Measurements from ENCODE around the gene MSI2.

- TF ChIP-seq ZC3H10 (CRISPR knock-in tag; IDR thresholded peaks at IDR 0.05) (no peak), ISL1 (CRISPR knock-in tag; IDR thresholded peaks at IDR 0.05) (no peak), ZFP30 (CRISPR knock-in tag; IDR thresholded peaks at IDR 0.05) (no peak), CSDC2 (CRISPR knock-in tag; IDR thresholded peaks at IDR 0.05) (no peak), ARNTL (CRISPR knock-in tag; IDR thresholded peaks at IDR 0.05; ENCODE audit: borderline replicate concordance, low read depth) (no peak), TOX (CRISPR knock-in tag; IDR thresholded peaks at IDR 0.05; ENCODE audit: borderline replicate concordance) (no peak), TCF4 (CRISPR knock-in tag; IDR thresholded peaks at IDR 0.05; ENCODE audit: borderline replicate concordance) (no peak), BACH2 (CRISPR knock-in tag; IDR thresholded peaks at IDR 0.05; ENCODE audit: borderline replicate concordance) (no peak), RARB (CRISPR knock-in tag; IDR thresholded peaks at IDR 0.05) (no peak), ZNF70 (CRISPR knock-in tag; IDR thresholded peaks at IDR 0.05) (0 out of 2 replicates have a peak, but pooled peaks have one; percentile 25), SNAI2 (CRISPR knock-in tag; IDR thresholded peaks at IDR 0.05) (no peak)
- TF ChIP-seq, protein P1, sequence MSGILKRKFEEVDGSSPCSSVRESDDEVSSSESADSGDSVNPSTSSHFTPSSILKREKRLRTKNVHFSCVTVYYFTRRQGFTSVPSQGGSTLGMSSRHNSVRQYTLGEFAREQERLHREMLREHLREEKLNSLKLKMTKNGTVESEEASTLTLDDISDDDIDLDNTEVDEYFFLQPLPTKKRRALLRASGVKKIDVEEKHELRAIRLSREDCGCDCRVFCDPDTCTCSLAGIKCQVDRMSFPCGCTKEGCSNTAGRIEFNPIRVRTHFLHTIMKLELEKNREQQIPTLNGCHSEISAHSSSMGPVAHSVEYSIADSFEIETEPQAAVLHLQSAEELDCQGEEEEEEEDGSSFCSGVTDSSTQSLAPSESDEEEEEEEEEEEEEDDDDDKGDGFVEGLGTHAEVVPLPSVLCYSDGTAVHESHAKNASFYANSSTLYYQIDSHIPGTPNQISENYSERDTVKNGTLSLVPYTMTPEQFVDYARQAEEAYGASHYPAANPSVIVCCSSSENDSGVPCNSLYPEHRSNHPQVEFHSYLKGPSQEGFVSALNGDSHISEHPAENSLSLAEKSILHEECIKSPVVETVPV (CRISPR knock-in tag; IDR thresholded peaks at IDR 0.05): no peak
- TF ChIP-seq, protein P2, sequence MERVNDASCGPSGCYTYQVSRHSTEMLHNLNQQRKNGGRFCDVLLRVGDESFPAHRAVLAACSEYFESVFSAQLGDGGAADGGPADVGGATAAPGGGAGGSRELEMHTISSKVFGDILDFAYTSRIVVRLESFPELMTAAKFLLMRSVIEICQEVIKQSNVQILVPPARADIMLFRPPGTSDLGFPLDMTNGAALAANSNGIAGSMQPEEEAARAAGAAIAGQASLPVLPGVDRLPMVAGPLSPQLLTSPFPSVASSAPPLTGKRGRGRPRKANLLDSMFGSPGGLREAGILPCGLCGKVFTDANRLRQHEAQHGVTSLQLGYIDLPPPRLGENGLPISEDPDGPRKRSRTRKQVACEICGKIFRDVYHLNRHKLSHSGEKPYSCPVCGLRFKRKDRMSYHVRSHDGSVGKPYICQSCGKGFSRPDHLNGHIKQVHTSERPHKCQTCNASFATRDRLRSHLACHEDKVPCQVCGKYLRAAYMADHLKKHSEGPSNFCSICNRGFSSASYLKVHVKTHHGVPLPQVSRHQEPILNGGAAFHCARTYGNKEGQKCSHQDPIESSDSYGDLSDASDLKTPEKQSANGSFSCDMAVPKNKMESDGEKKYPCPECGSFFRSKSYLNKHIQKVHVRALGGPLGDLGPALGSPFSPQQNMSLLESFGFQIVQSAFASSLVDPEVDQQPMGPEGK (CRISPR knock-in tag; IDR thresholded peaks at IDR 0.05; ENCODE audit: borderline replicate concordance): no peak
Measured at GRCh38 chr17:57707892-57708291, 451.6 kb downstream of the MSI2 start.
